IMR-90 (cell line): ENCODE data around the gene PTK6. TPM values are rescaled to one million over a fixed set of nuclear protein-coding genes. Genes with fewer than 3 reads are reported as not detected.

ENCODE experiments used
- ATAC-seq: fragments of 200-7000 bp; cut with Tn5 transposase; 2 replicates; pipeline ENCODE4 v1.9.1; 2020; ENCODE audit warnings: low read depth, mild to moderate bottlenecking, moderate library complexity
- BruUV-seq: library from RNA; stranded (reverse); fragments of 400-500 nt; replicated peaks from 2 replicates; lab custom pipeline; 2021; lab: Mats Ljungman, UMichigan
- CTCF ChIA-PET: fragments of 300-600 bp; formaldehyde crosslinking; extraction: SDS; loops from one replicate; lab custom pipeline; 2021; ENCODE audit warnings: antibody characterized with exemption; lab: Yijun Ruan, JAX
- POLR2A ChIA-PET: fragments of 300-600 bp; sonication (Branson Sonifier 250); formaldehyde crosslinking; loops from one replicate; lab custom pipeline; 2022; ENCODE audit warnings: antibody characterized with exemption; ENCODE audit not compliant: unreplicated experiment; lab: Charles Lee
- DNase-seq: peaks from one replicate; pipeline ENCODE4 v3.0.0; 2013
- H2AFZ ChIP-seq: replicated peaks from 2 replicates; pipeline ENCODE3; 2013; ENCODE audit warnings: low read length, mild to moderate bottlenecking; ENCODE audit not compliant: poor library complexity
- H2AK5ac ChIP-seq: 2 replicates; pipeline ENCODE4 v1.6.1; 2013; ENCODE audit warnings: low read depth, low read length, inconsistent platforms
- H2AK9ac ChIP-seq: replicated peaks from 2 replicates; pipeline ENCODE3; 2013; ENCODE audit warnings: mild to moderate bottlenecking, low read depth, low read length, moderate library complexity; ENCODE audit not compliant: poor library complexity
- H2BK120ac ChIP-seq: 2 replicates; pipeline ENCODE4 v1.6.1; 2013; ENCODE audit warnings: low read depth, low read length, inconsistent platforms
- H2BK15ac ChIP-seq: 3 replicates; pipeline ENCODE4 v1.6.1; 2013; ENCODE audit warnings: low read depth, low read length, inconsistent platforms
- H2BK20ac ChIP-seq: 2 replicates; pipeline ENCODE4 v1.6.1; 2013; ENCODE audit warnings: low read depth, mild to moderate bottlenecking, inconsistent platforms, low read length, moderate library complexity
- H2BK5ac ChIP-seq: 2 replicates; pipeline ENCODE4 v1.6.1; 2013; ENCODE audit warnings: mild to moderate bottlenecking, low read depth, low read length, inconsistent platforms; ENCODE audit not compliant: poor library complexity, severe bottlenecking
- H3K14ac ChIP-seq: replicated peaks from 2 replicates; pipeline ENCODE4 v1.6.1; 2013; ENCODE audit warnings: low read depth, low read length, inconsistent platforms
- H3K18ac ChIP-seq: 2 replicates; pipeline ENCODE4 v1.6.1; 2013; ENCODE audit warnings: low read depth, low read length, control low read depth
- H3K23ac ChIP-seq: 2 replicates; pipeline ENCODE4 v1.6.1; 2013; ENCODE audit warnings: low read depth, low read length, inconsistent platforms
- H3K27ac ChIP-seq: 2 replicates; pipeline ENCODE4 v1.5.1; 2013; ENCODE audit warnings: mild to moderate bottlenecking, control low read depth, low read length; ENCODE audit not compliant: insufficient read depth
- H3K27me3 ChIP-seq: 2 replicates; pipeline ENCODE4 v1.6.1; 2013; ENCODE audit warnings: low read length; ENCODE audit not compliant: control insufficient read depth, insufficient read depth
- H3K36me3 ChIP-seq: 2 replicates; pipeline ENCODE4 v1.6.1; 2013; ENCODE audit warnings: low read length, mixed read lengths; ENCODE audit not compliant: control insufficient read depth, insufficient read depth
- H3K4ac ChIP-seq: 2 replicates; pipeline ENCODE4 v1.6.1; 2013; ENCODE audit warnings: low read depth, low read length, inconsistent platforms
- H3K4me1 ChIP-seq: 2 replicates; pipeline ENCODE4 v1.6.1; 2013; ENCODE audit warnings: low read length, mixed read lengths; ENCODE audit not compliant: control insufficient read depth, insufficient read depth
- H3K4me2 ChIP-seq: 2 replicates; pipeline ENCODE4 v1.6.1; 2013; ENCODE audit warnings: low read depth, mild to moderate bottlenecking, control low read depth, low read length, moderate library complexity
- H3K4me3 ChIP-seq: 2 replicates; pipeline ENCODE4 v1.5.1; 2013; ENCODE audit warnings: low read depth, mild to moderate bottlenecking, control low read depth, low read length, moderate library complexity; ENCODE audit not compliant: insufficient read depth
- H3K56ac ChIP-seq: 2 replicates; pipeline ENCODE4 v1.6.1; 2013; ENCODE audit warnings: low read length, inconsistent platforms; ENCODE audit not compliant: insufficient read depth; ENCODE audit errors: extremely low read depth
- H3K79me1 ChIP-seq, 2 experiments: 2 replicates each; pipeline ENCODE4 v1.6.1; 2013; ENCODE audit warnings: low read length in 2 of 2, inconsistent platforms in 1 of 2, low read depth in 1 of 2
- H3K9ac ChIP-seq: 2 replicates; pipeline ENCODE4 v1.6.1; 2013; ENCODE audit warnings: low read depth, low read length, control low read depth
- H3K9me1 ChIP-seq: 2 replicates; pipeline ENCODE4 v1.6.1; 2013; ENCODE audit warnings: low read length, inconsistent platforms; ENCODE audit not compliant: insufficient read depth
- H3K9me3 ChIP-seq: 2 replicates; pipeline ENCODE4 v1.6.1; 2013; ENCODE audit warnings: low read length; ENCODE audit not compliant: control insufficient read depth, insufficient read depth
- H4K20me1 ChIP-seq: 2 replicates; pipeline ENCODE4 v1.6.1; 2013; ENCODE audit warnings: low read length, inconsistent platforms; ENCODE audit not compliant: insufficient read depth
- H4K5ac ChIP-seq: 2 replicates; pipeline ENCODE4 v1.6.1; 2013; ENCODE audit warnings: mild to moderate bottlenecking, low read depth, low read length, control low read depth
- H4K8ac ChIP-seq, 2 experiments: 2 replicates each; pipeline ENCODE4 v1.6.1; 2013; ENCODE audit warnings: low read depth in 2 of 2, low read length in 2 of 2, control low read depth in 1 of 2, inconsistent platforms in 1 of 2
- H4K91ac ChIP-seq: 2 replicates; pipeline ENCODE4 v1.6.1; 2013; ENCODE audit warnings: low read depth, low read length, inconsistent platforms; ENCODE audit not compliant: insufficient read depth
- CHD1 ChIP-seq: IDR thresholded peaks from 2 replicates; pipeline ENCODE4 v1.6.1; 2012; ENCODE audit warnings: low read depth, low read length, improper control_type of control experiment
- CTCF ChIP-seq: conservative IDR thresholded peaks from 2 replicates; pipeline ENCODE4 v1.5.1; 2012; ENCODE audit warnings: mild to moderate bottlenecking, low read depth, low read length, improper control_type of control experiment
- WGBS, 2 experiments: methylation state at CpG; one replicate each; pipeline versions ENCODE4 v1.1.5 to v1.1.7; 2013; ENCODE audit warnings: missing lambda C conversion rate in 2 of 2; ENCODE audit not compliant: insufficient read length in 1 of 2; ENCODE audit errors: extremely low coverage in 2 of 2; 5-methylcytosine and 5-hydroxymethylcytosine counted together
- dilution Hi-C: fragments of 300-500 bp; cut with HindIII; formaldehyde crosslinking; loops from one replicate; pipeline ENCODE4 v1.14.3; 2018; ENCODE audit warnings: low sequenced_read_pairs; ENCODE audit not compliant: unreplicated experiment
- in situ Hi-C: fragments of 300-500 bp; cut with MboI; formaldehyde crosslinking; loops from 3 replicates; pipeline ENCODE4 v1.14.3; 2019; ENCODE audit warnings: low sequenced_read_pairs, inconsistent platforms, mixed read lengths
- intact Hi-C: fragments of 100-400 bp; cut with micrococcal nuclease; formaldehyde crosslinking; loops from 2 replicates; pipeline ENCODE4 v1.10.0; 2022
- polyA plus RNA-seq, 3 experiments: library from polyadenylated mRNA; depleted of rRNA; stranded (reverse); fragments of >200 nt; gene quantifications; 2 replicates each; pipeline ENCODE4 v1.2.3, GENCODE V29; 2012; ENCODE audit warnings: low replicate concordance in 1 of 3
- total RNA-seq: library from RNA; depleted of rRNA; stranded (reverse); fragments of >200 nt; gene quantifications from 2 replicates; pipeline ENCODE4 v1.2.3, GENCODE V29; 2012

The PTK6 gene
- total and polyA plus RNA-seq, 2 of the 4 experiments (the other 2 are of a cell fraction) = not detected

- TF ChIP-seq CTCF (0 out of 2 replicates have a peak, but pooled peaks have one; percentile 5), CHD1 (no peak)
- Histone ChIP-seq H3K4ac (no peak overlapping the region), H2AFZ (no peak overlapping the region), H3K36me3 (peaks cover 18% of the 10 kb centered on the region), H2AK9ac (no peak overlapping the region), H3K27ac (no peak overlapping the region), H2AK5ac (no peak overlapping the region), H2BK20ac (no peak overlapping the region), H2BK5ac (no peak overlapping the region), H3K9ac (no peak overlapping the region), H4K8ac (no peak overlapping the region), H3K4me2 (no peak overlapping the region), H3K27me3 (no peaks in the 10 kb centered on the region), H3K9me1 (peaks cover 11% of the 10 kb centered on the region; the same call in 1 of the 2 replicates), H4K20me1 (peaks cover 24% of the 10 kb centered on the region), H3K4me3 (no peak overlapping the region), H3K18ac (no peak overlapping the region), H3K56ac (no peak overlapping the region), H2BK15ac (no peak overlapping the region), H4K5ac (no peak overlapping the region), H3K79me1 (peaks cover 19 to 32% of the 10 kb centered on the region in 2 experiments; a peak in 3 of 4 replicates), H2BK120ac (no peak overlapping the region), H3K23ac (no peak overlapping the region), H3K4me1 (peaks cover 13% of the 10 kb centered on the region), H3K14ac (no peak overlapping the region), H3K9me3 (no peaks in the 10 kb centered on the region), H4K91ac (no peak overlapping the region)
- intact Hi-C loops (no loop called here), in situ Hi-C loops (no loop called here), dilution Hi-C loops (no loop called here)
- BruUV-seq = no TSS peak
- ATAC-seq = no peak
- CTCF ChIA-PET = no interaction called here
- DNase-seq = no peak
- WGBS, 2 experiments = 68% methylated on average over 9 of the region's 20 CpGs; no CpG with 5 or more reads in 1 of the 2 experiments
- POLR2A ChIA-PET = no interaction called here
Measured at GRCh38 chr20:63518351-63518861, 18.8 kb downstream of the PTK6 start.
